GM12891 (cell line): ENCODE results near the gene BICC1.

ENCODE experiments used
- DNase-seq: peaks from one replicate; pipeline ENCODE4 v3.0.0; 2011; ENCODE audit warnings: low spot score; ENCODE audit not compliant: insufficient read length
- FAIRE-seq: peaks from 2 replicates; lab custom pipeline; 2011; peaks lifted over from hg19 to GRCh38; lab: Jason Lieb, UNC
- PAX5 ChIP-seq: IDR thresholded peaks from 2 replicates; pipeline ENCODE4 v1.6.1; 2011; ENCODE audit warnings: low read length, moderate library complexity, mild to moderate bottlenecking; ENCODE audit not compliant: insufficient read depth, severe bottlenecking
- POLR2A ChIP-seq: IDR thresholded peaks from 2 replicates; pipeline ENCODE4 v1.6.1; 2011; ENCODE audit warnings: low read depth, low read length, control low read depth
- POLR2AphosphoS5 ChIP-seq: IDR thresholded peaks from 2 replicates; pipeline ENCODE4 v1.6.1; 2011; ENCODE audit warnings: low read depth, low read length, control low read depth
- POU2F2 ChIP-seq: IDR thresholded peaks from 2 replicates; pipeline ENCODE4 v1.6.1; 2011; ENCODE audit warnings: low read depth, mild to moderate bottlenecking, control low read depth, low read length, moderate library complexity
- SPI1 ChIP-seq: IDR thresholded peaks from 2 replicates; pipeline ENCODE4 v1.6.1; 2011; ENCODE audit warnings: low read depth, low read length, control low read depth
- TAF1 ChIP-seq: IDR thresholded peaks from 2 replicates; pipeline ENCODE4 v1.6.1; 2011; ENCODE audit warnings: low read depth, low read length, control low read depth

Gene BICC1

DNA sequence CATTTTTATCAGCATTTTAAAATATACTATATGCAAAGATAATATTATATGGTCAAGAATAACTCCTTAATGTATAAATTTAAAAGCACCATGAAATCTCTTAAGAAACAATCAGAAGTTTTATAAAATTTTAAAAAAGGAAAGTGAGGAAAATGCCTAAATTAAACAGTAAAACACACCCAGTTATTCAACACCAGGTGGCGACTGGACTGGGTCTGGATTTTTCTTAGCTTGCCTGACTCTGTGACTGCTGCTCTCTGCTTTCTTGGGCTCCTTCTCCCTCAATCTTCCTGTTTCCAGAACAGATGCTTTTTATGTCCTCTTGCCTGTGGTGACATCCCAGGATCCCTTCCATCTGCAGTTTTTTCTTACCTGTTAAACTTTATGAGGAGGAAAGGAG lies 200.3 kb downstream of the BICC1 start:
- no peak for TF ChIP-seq POU2F2
- no peak for TF ChIP-seq TAF1
- TF ChIP-seq SPI1: no peak
- TF ChIP-seq POLR2A: no peak
- no peak for TF ChIP-seq POLR2AphosphoS5
- no peak for TF ChIP-seq PAX5
- DNase-seq (no peak), FAIRE-seq (no peak)

DNA sequence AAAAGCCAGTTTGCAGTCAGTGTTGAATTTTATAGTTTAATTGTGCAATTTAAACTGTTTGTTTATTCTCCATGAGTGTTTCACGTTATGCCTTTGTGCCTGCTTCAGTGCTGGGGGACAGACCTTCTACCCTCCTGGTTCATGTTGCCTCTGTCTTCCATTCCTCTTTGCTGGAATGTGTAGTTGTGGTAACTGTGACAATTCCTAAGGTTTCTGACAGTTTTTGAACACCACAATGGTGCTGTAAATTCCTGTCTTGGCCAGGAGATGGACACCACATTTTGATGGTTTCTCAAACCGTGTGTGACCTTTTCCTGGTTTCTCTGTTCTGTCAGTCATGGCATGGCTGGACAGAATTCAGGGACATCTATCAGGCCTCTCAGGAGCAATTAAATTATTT lies 201.7 kb downstream of the BICC1 start:
- FAIRE-seq (no peak), DNase-seq (no peak)
- TF ChIP-seq TAF1: no peak
- no peak for TF ChIP-seq SPI1
- no peak for TF ChIP-seq POLR2AphosphoS5
- TF ChIP-seq PAX5: no peak
- no peak for TF ChIP-seq POLR2A
- TF ChIP-seq POU2F2: no peak

DNA sequence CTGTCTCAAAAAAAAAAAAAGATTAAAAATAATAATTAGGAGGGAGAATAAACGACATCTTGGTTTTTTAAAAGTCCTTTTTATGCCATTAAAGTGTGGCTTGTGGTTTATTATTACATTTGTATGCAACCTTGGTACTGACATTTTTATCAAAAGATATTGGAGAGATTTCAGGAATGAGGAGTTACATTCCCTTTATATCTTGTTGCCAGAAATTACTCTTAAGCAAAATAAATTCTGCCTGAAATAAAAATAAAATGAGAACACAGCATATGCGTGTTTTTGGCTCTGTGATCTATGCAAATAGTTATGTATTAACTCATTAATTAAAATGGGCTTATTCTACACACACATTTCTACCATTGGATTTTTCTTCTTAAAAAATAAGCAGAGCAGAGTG lies 202.4 kb downstream of the BICC1 start:
- TF ChIP-seq POLR2A (no peak), SPI1 (no peak), POLR2AphosphoS5 (no peak), PAX5 (no peak), POU2F2 (no peak), TAF1 (no peak)
- no peak for FAIRE-seq
- DNase-seq: no peak

DNA sequence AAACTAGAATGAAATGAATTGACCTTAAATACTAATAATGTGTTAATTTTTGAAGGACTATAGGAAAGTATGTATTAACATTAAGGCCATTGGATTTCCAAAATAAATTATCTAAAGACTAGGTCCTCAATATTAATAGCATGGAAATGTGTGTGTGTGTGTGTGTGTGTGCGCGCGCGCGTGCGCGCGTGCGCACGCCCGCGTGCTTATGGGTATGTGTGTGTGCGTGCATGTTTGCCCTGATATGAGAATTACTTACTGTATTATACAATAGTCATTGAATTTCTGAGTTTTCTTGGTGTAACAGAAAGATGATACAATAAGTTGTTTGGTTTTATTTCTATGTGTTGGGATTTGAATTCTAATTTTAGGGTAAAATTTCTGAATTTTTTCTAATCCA lies 205.9 kb downstream of the BICC1 start:
- DNase-seq: no peak
- TF ChIP-seq SPI1 (no peak), PAX5 (no peak), POLR2AphosphoS5 (no peak)
- no peak for FAIRE-seq

DNA sequence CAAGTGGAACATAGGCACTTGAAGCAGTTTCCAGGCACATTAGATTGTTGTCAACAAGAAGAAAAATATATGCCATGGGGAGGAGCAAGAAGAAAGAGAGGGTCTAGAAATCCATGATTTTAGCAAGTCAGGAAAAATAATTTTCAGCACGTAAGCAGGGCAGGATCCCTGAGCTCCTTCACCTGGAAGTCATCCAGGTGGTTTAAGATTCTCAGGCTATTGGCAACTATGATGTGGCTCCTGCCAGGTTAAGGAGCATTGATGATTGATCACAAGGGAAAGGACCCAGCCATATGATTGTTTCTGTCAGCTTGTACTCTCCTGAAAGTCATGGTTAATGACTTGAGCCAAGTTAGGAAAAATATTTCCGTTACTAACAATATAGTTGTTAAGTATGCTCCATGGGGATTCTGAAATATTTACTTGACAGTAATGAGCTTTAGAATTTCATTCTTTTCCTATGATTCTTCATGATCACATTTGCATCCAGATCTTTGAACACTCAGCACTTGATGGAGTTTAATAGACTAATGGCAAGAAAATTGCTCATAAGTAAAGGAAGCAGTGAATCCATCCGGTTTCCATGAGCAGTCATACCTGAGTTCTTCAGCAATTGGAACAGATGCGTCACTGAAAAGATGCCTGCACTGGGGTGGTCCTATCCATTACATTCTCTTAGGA lies 209.1 kb downstream of the BICC1 start:
- TF ChIP-seq TAF1: no peak
- no peak for TF ChIP-seq PAX5
- TF ChIP-seq SPI1: no peak
- TF ChIP-seq POLR2A: no peak
- TF ChIP-seq POU2F2: no peak
- TF ChIP-seq POLR2AphosphoS5: no peak
- DNase-seq (no peak), FAIRE-seq (no peak)

DNA sequence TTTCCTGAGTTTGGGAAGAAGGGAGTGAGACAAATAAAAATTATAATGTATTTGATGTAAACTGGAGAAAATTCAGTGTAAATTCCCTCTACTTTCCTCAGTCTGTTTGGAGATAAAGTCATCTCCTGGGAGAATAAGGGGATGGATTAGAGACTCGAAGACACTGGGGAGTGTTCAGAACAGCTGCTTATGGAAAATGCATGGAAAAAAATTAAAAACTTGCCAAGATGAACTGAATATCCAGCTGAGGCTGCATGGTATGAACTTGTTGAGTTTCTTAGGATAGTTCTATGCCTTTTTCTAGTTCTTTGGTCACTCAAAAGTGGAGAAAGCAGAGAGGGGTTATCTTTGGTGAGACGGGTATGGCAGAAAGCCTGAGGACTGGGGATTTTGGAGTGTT lies 210.5 kb downstream of the BICC1 start:
- no peak for FAIRE-seq
- TF ChIP-seq PAX5 (no peak), TAF1 (no peak), POLR2AphosphoS5 (no peak), POU2F2 (no peak), SPI1 (no peak), POLR2A (no peak)
- DNase-seq: no peak

DNA sequence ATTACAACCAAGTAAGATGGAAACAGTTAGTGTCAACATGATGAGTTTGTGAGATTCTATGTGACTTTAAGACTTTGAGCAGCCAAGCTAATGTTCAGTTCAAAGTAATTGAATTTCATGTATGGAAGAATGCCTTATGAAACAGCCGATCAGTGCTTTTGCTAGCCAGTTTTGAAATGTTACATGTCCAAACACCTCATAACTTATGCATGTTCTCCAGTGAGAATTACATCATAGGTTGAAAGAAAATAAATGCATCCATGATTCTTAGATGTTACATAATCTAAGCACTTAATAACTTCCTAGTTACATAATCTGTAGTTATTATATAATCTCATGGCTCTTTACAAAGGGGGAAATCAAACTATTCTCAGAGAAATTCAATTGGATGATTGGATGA lies 211.3 kb downstream of the BICC1 start:
- FAIRE-seq (no peak), DNase-seq (no peak)
- TF ChIP-seq SPI1 (no peak), PAX5 (no peak), POLR2AphosphoS5 (no peak), TAF1 (no peak), POLR2A (no peak), POU2F2 (no peak)

DNA sequence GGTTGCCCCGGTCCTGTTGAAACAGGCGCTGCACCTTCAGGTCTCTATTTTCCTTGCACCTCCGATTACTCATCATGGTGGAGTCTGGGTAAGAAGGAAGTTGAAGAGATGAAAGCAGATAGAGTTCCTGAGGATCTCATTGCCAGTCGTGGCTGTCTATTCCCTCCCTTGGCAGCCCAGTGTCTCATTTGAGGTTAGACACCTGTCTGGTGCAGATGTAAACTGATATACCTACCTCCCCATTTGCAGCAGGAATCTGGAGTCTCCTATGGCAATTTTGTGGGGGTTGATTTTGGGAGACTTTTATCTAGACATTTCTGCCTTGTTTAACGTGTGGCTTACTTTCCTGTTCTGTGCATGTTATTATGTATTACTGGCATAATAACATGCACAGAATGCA lies 212.1 kb downstream of the BICC1 start:
- no peak for TF ChIP-seq TAF1

DNA sequence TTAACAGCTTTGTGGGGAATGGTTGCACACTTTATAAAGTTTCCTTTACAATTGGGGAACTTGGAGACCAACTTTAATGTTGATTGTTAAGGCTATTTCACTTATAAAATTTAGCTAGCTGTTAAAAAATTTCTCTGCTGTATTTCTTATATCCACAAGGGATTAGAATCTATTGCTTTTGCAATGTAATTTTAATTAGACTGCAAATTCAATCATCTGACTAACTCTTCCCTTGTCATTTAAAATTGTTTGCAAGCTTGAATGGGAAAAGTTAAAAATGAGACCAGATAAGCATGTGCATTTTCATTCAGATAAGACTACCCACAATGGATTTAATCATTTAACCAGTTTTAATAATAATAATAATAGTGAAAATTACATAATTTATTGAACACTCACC lies 213.2 kb downstream of the BICC1 start:
- DNase-seq (no peak), FAIRE-seq (no peak)
- no peak for TF ChIP-seq POLR2A
- no peak for TF ChIP-seq PAX5
- no peak for TF ChIP-seq POU2F2
- no peak for TF ChIP-seq TAF1
- TF ChIP-seq POLR2AphosphoS5: no peak
- TF ChIP-seq SPI1: no peak

More for the DNA sequence above, 212.1 kb downstream of the BICC1 start:
- FAIRE-seq (no peak), DNase-seq (no peak)

DNA sequence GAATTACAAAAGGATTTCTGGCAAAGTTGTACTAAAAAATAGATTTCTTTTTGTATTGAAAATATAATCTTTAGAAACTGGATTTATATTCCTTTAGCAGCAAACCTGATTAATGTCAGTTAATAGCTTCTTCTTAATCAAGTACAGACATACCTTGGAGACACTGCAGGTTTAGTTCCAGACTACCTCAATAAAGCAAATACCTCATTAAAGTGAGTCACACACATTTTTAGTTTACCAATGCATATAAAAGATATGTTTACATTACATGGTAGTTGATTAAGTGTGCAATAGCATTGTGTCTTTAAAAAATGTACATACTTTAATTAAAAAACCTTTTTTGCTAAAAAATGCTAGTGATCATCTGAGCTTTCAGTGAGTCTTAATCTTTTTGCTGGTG lies 215.0 kb downstream of the BICC1 start:
- DNase-seq (no peak), FAIRE-seq (no peak)

More for the DNA sequence above, 215.0 kb downstream of the BICC1 start:
- no peak for TF ChIP-seq TAF1
- TF ChIP-seq POLR2A: no peak
- TF ChIP-seq POU2F2: no peak
- TF ChIP-seq SPI1: no peak
- TF ChIP-seq POLR2AphosphoS5: no peak
- no peak for TF ChIP-seq PAX5
